ENCODE results near the gene DRG1. TPM values are rescaled to one million over a fixed set of nuclear protein-coding genes. Genes with fewer than 3 reads are reported as not detected.
"Not testable (repeated sequence)": the region's sequence is repeated elsewhere in the genome, so short reads cannot be mapped to it uniquely, and the experiment has no call there.

Gene DRG1
- total RNA-seq, 4 donors from 2014 or later = 4.6 to 39.2 (median 26.3) TPM

GRCh38 chr22:31398231-31398630 is 1.2 kb upstream of the DRG1 start:
- Histone ChIP-seq H3K4me1 (peaks cover 10 to 25% (median 15%) of the 10 kb centered on the region in 4 donors), H3K36me3 (peaks cover 0 to 8% (median 1%) of the 10 kb centered on the region in 4 donors), H3K27me3 (no peaks in the 10 kb centered on the region), H3K4me3 (no peak overlapping the region), H3K27ac (peak overlapping the region in 3 of 4 donors; percentile 89 to 92 (median 91)), H3K9me3 (no peaks in the 10 kb centered on the region)
- WGBS, 2 donors (ENCODE audit: low coverage in 1 of 2) = 77 to 82% methylated on average over 4 to 5 of the region's 5 CpGs
- TF ChIP-seq, protein P1, sequence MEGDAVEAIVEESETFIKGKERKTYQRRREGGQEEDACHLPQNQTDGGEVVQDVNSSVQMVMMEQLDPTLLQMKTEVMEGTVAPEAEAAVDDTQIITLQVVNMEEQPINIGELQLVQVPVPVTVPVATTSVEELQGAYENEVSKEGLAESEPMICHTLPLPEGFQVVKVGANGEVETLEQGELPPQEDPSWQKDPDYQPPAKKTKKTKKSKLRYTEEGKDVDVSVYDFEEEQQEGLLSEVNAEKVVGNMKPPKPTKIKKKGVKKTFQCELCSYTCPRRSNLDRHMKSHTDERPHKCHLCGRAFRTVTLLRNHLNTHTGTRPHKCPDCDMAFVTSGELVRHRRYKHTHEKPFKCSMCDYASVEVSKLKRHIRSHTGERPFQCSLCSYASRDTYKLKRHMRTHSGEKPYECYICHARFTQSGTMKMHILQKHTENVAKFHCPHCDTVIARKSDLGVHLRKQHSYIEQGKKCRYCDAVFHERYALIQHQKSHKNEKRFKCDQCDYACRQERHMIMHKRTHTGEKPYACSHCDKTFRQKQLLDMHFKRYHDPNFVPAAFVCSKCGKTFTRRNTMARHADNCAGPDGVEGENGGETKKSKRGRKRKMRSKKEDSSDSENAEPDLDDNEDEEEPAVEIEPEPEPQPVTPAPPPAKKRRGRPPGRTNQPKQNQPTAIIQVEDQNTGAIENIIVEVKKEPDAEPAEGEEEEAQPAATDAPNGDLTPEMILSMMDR (IDR thresholded peaks at IDR 0.05) = no peak
- no peak for TF ChIP-seq EP300 (IDR thresholded peaks at IDR 0.05; ENCODE audit: low read depth)
- TF ChIP-seq POLR2A (IDR thresholded peaks at IDR 0.05) = no peak
- no peak for TF ChIP-seq POLR2AphosphoS5 (IDR thresholded peaks at IDR 0.05)
- no peak for DNase-seq
- in situ Hi-C loops (cut with MboI; ENCODE audit: low pct_ligation_motif_present in 1 of 4, low pct_unique_long_range_greater_than_20kb in 1 of 4, low sequenced_read_pairs in 3 of 4) (no loop called here), intact Hi-C loops (cut with DNase I; ENCODE audit: low total_unique reads) (loop anchor here (2.0 kb wide), 1 partner anchor 53 kb away; no protein-coding TSS in a partner anchor)

- TF ChIP-seq EP300 (IDR thresholded peaks at IDR 0.05; ENCODE audit: low read depth) = no peak
- no peak for TF ChIP-seq POLR2AphosphoS5 (IDR thresholded peaks at IDR 0.05)
- TF ChIP-seq POLR2A (IDR thresholded peaks at IDR 0.05) = no peak
- TF ChIP-seq, protein P1 (IDR thresholded peaks at IDR 0.05) = no peak
- no peaks in the 10 kb centered on the region for H3K27me3 ChIP-seq
- WGBS, 2 donors (ENCODE audit: low coverage in 1 of 2) = 0 to 1% methylated on average over 11 of the region's 11 CpGs
- intact Hi-C loops (cut with DNase I; ENCODE audit: low total_unique reads) = no loop called here
- DNase-seq = peak; percentile 7
- H3K4me3 ChIP-seq = peak overlapping the region; percentile 67 to 89 (median 82)
- peak overlapping the region; percentile 89 to 92 (median 90) for H3K27ac ChIP-seq
- H3K4me1 ChIP-seq = peaks cover 10 to 25% (median 15%) of the 10 kb centered on the region in 4 donors
- H3K36me3 ChIP-seq = peaks cover 0 to 22% (median 9%) of the 10 kb centered on the region in 4 donors
- in situ Hi-C loops (cut with MboI; ENCODE audit: low pct_ligation_motif_present in 1 of 4, low pct_unique_long_range_greater_than_20kb in 1 of 4, low sequenced_read_pairs in 3 of 4) = no loop called here
- no peaks in the 10 kb centered on the region for H3K9me3 ChIP-seq
These were observed 606 bp downstream of the DRG1 start for GRCh38 chr22:31400023-31400397.

DNA sequence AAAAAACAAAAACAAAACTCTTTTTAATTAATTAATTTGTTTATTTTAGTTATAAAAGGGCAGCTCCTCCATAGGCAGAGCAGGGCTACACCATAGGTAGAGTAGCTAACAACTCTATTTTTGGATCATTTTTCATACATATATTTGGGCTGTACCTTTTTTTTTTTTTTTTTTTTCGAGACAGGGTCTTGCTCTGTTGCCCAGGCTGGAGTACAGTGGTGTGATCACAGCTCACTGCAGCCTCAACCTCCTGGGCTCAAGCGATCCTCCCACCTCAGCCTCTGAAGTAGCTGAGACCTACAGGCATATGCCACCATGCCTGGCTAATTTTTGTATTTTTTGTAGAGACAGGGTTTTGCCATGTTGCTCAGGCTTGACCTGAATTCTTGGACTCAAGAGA is 2.9 kb downstream of the DRG1 start:
- H3K27ac ChIP-seq; H3K9me3 ChIP-seq; DNase-seq; in situ Hi-C loops (cut with MboI; ENCODE audit: low pct_ligation_motif_present in 1 of 4, low pct_unique_long_range_greater_than_20kb in 1 of 4, low sequenced_read_pairs in 3 of 4); H3K27me3 ChIP-seq; H3K4me3 ChIP-seq; intact Hi-C loops (cut with DNase I; ENCODE audit: low total_unique reads): not testable (repeated sequence)
- H3K36me3 ChIP-seq = peaks cover 0 to 36% (median 14%) of the 10 kb centered on the region in 4 donors
- peaks cover 10 to 25% (median 15%) of the 10 kb centered on the region in 4 donors for H3K4me1 ChIP-seq
- 82% methylated on average over 2 of the region's 2 CpGs; no CpG with 5 or more reads in 1 of the 2 donors for WGBS, 2 donors (ENCODE audit: low coverage in 1 of 2)

- Histone ChIP-seq H3K27ac (no peak overlapping the region), H3K36me3 (peaks cover 0 to 88% (median 41%) of the 10 kb centered on the region in 4 donors), H3K4me1 (no peaks in the 10 kb centered on the region), H3K9me3 (no peaks in the 10 kb centered on the region), H3K4me3 (no peak overlapping the region), H3K27me3 (no peaks in the 10 kb centered on the region)
- intact Hi-C loops (cut with DNase I; ENCODE audit: low total_unique reads) (no loop called here), in situ Hi-C loops (cut with MboI; ENCODE audit: low pct_ligation_motif_present in 1 of 4, low pct_unique_long_range_greater_than_20kb in 1 of 4, low sequenced_read_pairs in 3 of 4) (loop anchor here in 1 of 4 donors (25.0 kb wide), 1 partner anchor 88 kb away; the partner anchor contains the start of gene PATZ1)
- DNase-seq = no peak
- 90 to 94% methylated on average over 2 to 9 of the region's 9 CpGs for WGBS, 2 donors (ENCODE audit: low coverage in 1 of 2)
- TF ChIP-seq, protein P1 (IDR thresholded peaks at IDR 0.05) = no peak
- TF ChIP-seq EP300 (IDR thresholded peaks at IDR 0.05; ENCODE audit: low read depth) = no peak
- no peak for TF ChIP-seq POLR2A (IDR thresholded peaks at IDR 0.05)
- TF ChIP-seq POLR2AphosphoS5 (IDR thresholded peaks at IDR 0.05) = no peak
These were observed 26.1 kb downstream of the DRG1 start for GRCh38 chr22:31425331-31426050.
